NK-92 (cell line): ENCODE results near the gene EEF1E1.
"Not testable (repeated sequence)": the region's sequence is repeated elsewhere in the genome, so short reads cannot be mapped to it uniquely, and the experiment has no call there.

Experiments used
- DNase-seq: peaks from one replicate; lab custom pipeline; 2025; ENCODE audit not compliant: unreplicated experiment; lab: John Stamatoyannopoulos, UW

EEF1E1 gene

DNA sequence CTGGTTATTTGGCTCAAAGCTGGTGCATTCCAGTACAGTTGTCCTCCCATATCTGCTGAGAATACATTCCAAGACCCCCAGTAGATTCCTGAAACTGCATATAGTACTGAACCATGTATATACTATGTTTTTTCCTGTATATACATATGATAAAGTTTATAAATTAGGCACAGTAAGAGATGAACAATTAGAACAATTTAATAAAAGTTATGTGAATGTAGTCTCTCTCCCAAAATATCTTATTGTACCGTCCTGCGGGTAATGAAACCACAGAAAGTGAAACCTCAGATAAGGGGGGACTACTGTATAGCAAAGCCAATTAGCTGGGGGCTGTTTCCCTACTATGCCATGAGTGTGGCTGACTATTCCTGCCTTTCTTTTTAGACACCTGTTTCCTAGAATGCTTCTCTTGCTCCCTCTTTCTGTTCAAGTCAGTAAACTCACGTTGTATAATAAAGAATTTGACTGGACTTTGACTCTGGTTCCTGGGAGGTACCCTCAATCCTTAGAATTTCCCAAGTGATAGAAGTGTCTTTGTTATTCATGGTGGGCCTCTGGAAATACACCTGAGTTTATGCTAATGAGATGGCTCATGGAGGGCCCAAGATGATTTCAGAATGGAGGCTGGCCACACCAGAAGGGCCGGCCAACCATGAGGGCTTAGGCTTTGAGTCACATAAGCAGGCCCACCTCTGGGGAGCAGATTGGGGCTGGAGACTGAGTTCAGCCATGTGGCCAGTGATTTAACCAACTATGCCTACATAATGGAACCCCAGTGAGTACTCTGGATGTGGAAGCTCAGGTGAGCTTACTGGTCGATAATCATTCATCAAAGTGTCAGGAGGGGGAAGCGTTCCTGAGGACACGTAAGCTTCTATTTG, 37.5 kb downstream of the EEF1E1 start:
- DNase-seq: no peak

GRCh38 chr6:8063761-8064637, 38.3 kb downstream of the EEF1E1 start, which contains the start of gene BLOC1S5:
Gene BLOC1S5, minus strand, starts transcription at chr6:8064389. Its CDS starts 13 bp downstream, at chr6:8064376.
- DNase-seq: peak; percentile 83

- DNase-seq: no peak
These were observed 40.6 kb downstream of the EEF1E1 start for GRCh38 chr6:8061736-8062135.

DNA sequence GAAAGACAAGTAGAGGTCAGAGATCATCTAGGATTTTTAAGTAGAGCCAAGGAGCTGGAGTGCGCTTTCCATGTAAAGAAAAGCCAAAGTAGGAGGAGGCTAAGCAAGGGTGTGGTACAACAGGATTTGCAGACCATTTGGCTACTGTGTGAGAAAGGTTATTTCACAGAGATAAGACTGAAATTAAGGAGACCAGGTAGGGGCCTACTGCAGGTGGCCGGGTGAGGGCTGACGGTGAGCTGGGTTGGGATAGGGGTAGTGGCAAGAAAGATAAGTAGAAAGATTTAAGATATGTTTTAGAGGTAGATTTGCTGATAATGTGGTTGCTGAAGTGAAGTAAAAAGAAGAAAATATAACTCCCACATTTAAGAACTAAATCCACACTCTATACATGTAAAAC, 42.0 kb downstream of the EEF1E1 start:
- no peak for DNase-seq

- no peak for DNase-seq
These were observed 43.2 kb downstream of the EEF1E1 start for GRCh38 chr6:8059129-8059528.

- DNase-seq: no peak
These were observed 44.6 kb downstream of the EEF1E1 start for GRCh38 chr6:8057793-8058192.

DNA sequence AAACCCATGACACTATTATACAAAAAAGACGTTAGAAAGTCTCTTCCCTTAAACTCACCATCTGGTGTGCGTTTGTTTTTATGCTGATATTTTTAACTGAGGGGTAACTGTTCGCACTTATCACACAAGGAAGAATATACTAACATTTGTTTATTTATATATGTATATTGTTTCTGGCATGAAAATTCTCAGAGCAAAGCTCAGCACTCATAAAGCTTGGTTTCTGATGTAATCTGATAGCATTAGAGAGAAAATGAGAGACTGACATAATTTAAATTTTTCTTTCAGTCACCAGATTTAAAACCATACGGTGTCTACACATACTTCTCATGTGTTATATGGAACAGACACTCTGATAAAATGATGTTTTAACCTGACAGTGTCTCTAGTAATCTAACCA, 45.1 kb downstream of the EEF1E1 start:
- DNase-seq: no peak

- DNase-seq: no peak
These were observed 48.1 kb downstream of the EEF1E1 start for GRCh38 chr6:8054276-8054675.

- DNase-seq: no peak
These were observed 54.6 kb downstream of the EEF1E1 start for GRCh38 chr6:8047541-8048292.

DNA sequence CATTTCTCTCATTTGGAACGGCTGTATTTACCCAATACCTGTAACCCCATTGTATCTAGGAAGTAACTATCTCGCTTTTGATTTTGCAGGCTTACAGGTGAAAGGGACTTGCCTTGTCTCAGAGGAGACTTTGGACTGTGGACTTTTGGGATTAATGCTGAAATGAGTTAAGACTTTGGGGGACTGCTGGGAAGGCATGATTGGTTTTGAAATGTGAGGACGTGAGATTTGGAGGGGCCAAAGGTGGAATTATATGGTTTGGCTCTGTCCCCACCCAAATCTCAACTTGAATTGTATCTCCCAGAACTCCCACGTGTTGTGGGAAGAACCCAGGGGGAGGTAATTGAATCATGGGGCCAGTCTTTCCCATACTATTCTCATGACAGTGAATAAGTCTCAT, 56.6 kb downstream of the EEF1E1 start:
- not testable (repeated sequence) for DNase-seq

GRCh38 chr6:8043221-8043620, 59.1 kb downstream of the EEF1E1 start:
- DNase-seq: no peak

DNA sequence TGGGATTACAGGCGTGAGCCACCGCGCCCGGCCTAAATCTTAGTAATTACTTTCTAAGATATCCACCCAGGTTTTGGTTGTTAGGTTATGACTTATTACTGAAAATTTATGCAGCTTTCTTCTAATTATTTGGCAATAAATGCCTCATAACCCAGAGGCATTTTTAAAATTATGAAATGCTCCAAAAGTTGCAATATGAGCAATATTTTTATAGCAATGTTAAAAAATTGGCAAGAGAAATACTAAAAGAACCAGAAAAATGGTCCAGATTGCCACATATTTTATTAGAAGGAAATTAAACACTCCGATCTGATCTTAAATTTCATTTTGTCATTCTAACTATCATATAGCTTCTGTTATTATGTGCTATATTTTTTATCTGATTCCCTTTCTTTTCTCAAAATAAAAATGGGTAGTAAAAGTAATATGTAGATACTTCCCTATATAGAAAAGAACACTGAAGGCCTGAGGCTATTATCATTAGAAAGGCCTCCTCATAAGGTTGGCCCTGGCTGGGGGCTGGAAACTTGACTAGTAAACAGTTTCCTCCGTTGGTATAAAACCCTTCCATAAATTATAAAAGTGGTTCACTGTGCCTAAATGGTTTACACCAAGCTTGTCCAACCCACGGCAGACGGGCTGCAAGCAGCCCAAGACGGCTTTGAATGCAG, 60.3 kb downstream of the EEF1E1 start:
- no peak for DNase-seq

GRCh38 chr6:8034107-8034506, 68.2 kb downstream of the EEF1E1 start:
- not testable (repeated sequence) for DNase-seq

DNA sequence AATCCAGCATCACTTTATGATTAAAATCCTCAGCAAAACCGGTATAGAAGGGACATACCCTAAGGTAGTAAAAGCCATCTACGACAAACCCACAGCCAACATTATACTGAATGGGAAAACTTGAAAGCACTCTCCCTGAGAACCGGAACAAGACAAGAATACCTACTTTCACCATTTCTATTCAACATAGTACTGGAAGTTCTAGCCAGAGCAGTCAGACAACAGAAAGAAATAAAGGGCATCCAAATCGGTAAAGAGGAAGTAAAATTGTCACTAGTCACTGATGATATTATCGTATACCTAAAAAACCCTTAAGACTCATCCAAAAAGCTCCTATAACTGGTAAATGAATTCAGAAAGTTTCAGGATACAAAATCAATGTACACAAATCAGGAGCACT, 71.4 kb downstream of the EEF1E1 start:
- no peak for DNase-seq
